NCI-H510A treated with DMSO at 0.1 percent for 48 hours (cell line): ENCODE results near the gene IGFN1.

ENCODE experiments used
- DNase-seq: peaks from one replicate; lab custom pipeline; 2025; lab: John Stamatoyannopoulos, UW

The IGFN1 gene

GRCh38 chr1:201266774-201267173 is 76.2 kb downstream of the IGFN1 start:
- DNase-seq: no peak

DNA sequence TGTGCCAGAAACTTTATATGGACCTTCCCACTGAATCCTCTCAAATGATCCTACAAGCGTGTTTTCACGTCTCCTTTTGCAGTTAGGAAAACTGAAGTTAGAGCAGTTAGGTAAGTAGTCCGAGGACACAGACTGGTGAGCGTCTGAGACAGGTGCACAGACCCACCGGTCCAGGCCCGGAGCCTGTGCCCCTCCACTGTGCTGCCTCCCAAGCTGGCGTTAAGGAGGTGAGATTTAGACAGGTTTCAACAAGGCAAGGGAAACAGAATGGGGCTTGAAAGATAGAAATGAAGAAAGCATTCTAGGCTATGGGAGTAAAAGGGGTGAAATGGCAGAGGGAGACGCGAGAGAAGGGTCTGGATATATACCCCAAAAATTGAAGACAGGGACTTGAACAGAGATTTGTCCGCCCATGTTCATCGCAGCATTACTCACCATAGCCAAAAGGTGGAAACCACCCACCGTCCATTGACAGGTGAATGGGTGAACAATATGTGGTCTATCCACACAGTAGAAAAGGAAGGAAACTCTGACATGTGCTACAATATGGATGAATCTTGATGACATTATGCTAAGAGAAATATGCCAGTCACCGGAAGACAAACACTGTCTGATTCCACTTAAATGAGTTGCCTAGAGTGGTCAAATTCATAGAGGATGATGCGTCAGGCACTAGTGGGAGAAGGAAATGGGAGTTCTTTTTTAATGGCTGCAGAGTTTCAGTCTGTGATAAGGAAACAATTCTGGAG is 77.0 kb downstream of the IGFN1 start:
- DNase-seq: no peak

- no peak for DNase-seq
Measured at GRCh38 chr1:201268604-201269151, 78.1 kb downstream of the IGFN1 start.

- DNase-seq: no peak
Measured at GRCh38 chr1:201269281-201269680, 78.7 kb downstream of the IGFN1 start.

DNA sequence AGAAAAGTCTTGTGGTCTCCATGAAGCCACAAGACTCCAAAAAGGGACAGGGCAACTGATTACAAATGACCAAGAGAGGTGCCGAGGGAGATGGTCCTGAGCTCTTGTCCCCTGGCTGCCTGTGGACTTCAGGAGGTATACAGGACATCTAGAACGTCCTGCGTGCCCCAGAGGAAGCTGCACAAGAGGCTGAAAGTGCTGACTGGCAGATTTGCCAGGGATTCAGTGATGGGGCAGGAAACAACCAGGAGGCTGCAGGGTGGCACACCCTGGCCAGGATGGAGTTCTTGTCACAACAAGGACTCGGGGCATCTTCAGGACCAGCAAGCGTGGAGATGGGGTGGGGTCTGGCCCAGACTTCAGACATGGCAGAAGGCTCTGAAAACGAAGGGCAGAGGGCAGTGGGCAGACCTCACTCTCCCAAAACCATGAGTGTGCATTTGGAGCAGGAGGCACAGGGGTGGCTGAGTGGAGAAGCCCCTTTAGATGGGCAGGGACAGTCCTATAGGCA is 79.3 kb downstream of the IGFN1 start:
- no peak for DNase-seq

DNA sequence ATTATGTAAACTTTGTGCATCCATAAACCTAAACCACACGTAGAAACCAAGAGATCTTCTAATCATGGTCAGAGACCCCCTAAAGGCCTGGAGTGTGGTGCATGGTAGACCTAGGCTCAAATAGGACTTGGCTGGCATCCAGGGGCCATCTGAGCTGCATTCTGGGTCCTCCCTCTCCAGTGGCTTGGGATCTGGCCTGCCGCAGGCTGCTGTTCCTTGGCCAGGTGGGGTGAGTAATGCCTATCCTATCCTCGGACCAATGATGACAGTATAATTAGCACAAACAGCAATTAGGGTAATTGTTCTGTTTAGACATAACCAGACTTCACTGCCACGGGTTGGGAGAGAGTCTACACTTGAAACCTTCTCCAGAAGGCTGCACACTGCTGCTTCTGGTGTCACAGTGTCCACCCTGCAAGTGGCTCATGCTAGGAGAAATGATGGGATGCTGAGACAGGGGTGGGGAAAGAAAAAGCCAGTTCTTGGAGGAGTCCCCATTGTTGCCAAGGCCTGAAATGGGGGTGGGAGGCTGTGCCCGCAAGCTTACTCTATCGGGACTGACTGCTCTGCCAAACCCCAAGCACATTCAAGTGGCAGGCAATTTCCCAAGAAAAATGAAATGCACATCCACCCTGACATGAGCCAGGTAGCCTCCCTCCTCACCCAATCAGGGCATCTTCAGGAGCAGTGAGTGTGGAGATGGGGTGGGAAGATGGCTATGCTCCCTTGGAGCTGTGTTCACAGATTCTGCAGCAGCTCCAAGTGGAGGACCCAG is 80.2 kb downstream of the IGFN1 start:
- no peak for DNase-seq

GRCh38 chr1:201272799-201273198 is 82.2 kb downstream of the IGFN1 start:
- no peak for DNase-seq

DNA sequence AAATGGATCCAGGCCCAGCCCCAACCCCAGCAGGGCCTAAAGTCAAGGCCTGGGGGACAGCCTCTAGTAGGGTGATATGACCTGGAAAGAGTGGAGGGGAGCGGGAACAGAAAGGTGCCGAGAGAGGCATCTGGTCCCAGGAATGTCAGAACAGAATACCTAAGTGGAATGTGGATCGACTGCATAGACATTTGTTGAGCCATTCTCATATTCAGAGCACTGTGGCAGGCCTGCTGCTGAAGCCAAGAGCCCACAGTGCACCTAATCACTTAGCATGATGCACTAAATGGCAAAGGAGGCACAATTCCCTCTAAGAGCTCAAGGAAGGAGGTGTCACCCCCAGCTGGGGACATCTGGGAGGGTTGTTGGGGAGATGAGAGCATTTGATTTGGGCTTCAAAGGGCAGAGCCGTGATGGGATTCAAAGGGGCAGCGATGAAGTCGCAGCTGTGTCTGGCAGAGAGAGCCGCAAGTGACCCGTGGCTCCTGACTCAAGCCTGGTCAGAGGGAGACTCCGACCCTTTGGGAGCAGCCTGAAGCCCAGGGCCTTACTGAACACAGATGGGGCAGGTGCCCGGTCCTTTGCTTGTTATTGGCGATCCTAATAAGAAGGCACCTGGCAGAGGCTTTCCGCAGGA is 84.1 kb downstream of the IGFN1 start:
- no peak for DNase-seq

GRCh38 chr1:201275253-201275666 is 84.6 kb downstream of the IGFN1 start:
- DNase-seq: no peak

DNA sequence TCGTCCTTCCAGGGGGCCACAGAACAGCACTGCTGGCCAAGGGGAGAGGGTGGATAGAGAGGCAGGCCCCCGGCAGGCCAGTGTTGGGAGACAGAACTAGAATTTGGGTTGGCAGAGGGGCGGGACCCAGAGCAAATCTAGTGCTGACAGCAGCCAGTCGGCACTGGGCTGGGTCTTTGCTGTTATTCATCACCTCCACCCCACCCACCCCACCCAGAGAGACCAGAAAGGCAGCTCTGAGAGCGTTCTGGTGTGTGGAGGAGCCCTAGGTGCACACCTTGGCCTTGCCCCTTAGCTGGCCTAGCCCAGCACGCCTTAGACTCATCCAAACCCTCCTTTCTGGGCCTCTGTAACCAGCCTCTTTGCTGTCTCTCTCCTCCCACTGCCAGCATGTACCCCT is 86.3 kb downstream of the IGFN1 start:
- no peak for DNase-seq

GRCh38 chr1:201277441-201277840 is 86.8 kb downstream of the IGFN1 start:
- DNase-seq: no peak
